Measurements from ENCODE around the gene SFTPB.
A peak's percentile ranks its signal among the peaks of the same experiment; 100 is the strongest.
"Not testable (repeated sequence)": the region's sequence is repeated elsewhere in the genome, so short reads cannot be mapped to it uniquely, and the experiment has no call there.

SFTPB gene

GRCh38 chr2:85675427-85675826 lies 7.4 kb upstream of the SFTPB start:
- no peak for DNase-seq

DNA sequence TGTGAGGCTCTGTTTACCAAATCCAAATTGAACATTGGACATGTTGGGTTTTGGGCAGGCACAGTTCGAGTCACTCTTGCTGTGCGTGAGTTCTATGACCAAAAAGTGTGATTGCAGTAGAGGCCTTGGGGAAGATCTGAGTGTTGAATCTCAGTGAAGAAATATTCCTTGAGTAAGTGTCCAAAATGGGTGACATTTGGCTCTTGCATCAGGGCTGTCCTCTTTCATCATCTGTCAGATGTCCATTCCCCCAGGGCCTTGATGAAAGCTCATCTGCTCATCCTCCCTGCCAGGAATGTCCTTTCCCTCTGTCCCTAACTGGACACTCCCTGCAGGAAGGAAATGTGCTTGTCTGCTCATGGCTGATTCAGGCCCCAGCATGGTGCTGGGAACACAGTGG lies 6.4 kb upstream of the SFTPB start:
- peak; percentile 49 for DNase-seq

DNA sequence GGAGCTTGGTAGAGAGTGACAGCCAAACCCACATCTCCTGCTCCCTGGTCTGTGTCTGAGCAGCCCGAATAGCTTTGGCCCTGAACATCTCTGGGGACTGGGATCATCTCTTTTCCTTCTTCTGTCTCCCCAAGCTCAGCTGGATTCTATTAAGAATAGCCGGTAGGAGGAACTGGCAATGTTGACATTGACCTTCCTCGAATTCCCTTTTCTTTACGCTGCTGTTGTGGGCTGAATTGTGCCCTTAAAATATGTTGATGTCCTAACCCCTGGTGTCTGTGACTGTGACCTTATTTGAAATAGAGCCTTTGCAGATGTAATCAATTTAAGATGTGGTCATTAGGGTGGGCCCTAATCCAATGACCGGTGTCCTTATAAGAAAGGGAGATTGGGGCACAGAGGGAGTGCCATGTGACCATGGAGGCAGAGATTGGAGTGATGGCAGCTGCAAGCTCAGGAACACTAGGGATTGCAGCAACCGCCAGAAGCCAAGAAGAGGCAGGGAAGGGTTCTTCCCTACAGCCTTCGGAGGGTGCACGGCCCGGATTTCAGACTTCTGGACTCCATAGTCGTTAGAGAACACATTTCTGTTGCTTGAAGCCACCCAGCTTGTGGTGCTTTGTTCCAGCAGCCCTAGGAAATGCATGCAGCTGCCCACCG lies 5.8 kb upstream of the SFTPB start:
- DNase-seq: no peak

GRCh38 chr2:85672456-85672855 lies 4.5 kb upstream of the SFTPB start:
- peak; percentile 82 for DNase-seq

DNA sequence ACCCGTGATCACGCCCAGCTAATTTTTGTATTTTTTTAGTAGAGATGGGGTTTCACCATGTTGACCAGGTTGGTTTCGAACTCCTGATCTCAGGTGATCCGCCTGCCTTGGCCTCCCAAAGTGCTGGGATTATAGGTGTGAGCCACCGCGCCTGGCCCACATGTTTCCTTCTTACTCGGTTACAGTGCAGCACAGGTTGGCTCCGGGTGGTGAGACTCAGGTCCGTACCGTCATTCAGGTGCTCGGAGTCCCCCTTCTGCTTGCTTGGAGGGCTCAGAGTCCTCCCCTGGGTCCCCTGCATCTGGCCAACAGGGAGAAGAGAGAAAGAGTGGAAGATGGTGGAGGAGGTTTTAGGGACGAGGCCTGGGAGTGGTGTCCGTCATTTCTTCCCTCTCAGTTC lies 2.4 kb upstream of the SFTPB start:
- DNase-seq: not testable (repeated sequence)

- peak; percentile 64 for DNase-seq
These were observed 1.6 kb upstream of the SFTPB start for GRCh38 chr2:85669549-85669948.

DNA sequence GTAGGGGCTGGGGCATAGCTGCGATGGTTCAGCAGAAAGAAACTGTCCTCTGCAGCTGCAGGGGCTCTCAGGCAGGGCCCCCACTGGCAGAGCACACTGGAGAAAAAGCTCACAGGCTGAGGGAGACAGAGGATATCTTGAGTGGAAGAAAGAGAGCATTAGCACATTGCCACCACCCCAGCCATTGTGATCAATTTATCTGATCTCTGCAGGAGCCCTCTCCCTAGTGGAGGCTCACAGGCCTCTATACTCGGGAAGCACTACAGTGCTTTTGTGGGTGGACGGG lies 801 bp upstream of the SFTPB start:
- DNase-seq: no peak

DNA sequence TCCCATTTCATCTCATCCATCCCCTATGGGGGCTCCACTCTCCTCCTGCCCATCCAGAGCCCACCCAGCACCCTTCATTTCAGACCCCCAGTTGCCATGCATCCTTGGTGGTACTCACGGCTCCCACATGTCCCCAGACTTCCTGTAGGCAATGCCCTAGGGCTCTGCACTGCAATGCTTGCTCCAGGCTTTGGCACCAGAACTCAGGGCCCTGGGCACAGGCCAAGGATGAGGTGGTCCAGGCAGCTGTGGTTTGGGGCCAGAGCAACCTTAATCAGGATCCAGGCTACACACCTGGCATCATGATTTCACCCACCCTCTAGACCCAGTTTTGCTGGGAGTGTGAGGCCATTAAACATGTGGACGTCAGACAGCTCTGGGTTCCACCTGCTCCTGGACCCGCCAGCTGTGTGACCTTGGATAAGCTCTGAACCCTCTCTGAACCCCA lies 414 bp downstream of the SFTPB start:
- no peak for DNase-seq

GRCh38 chr2:85666435-85667316 lies 1.3 kb downstream of the SFTPB start:
- DNase-seq: peak; percentile 61

DNA sequence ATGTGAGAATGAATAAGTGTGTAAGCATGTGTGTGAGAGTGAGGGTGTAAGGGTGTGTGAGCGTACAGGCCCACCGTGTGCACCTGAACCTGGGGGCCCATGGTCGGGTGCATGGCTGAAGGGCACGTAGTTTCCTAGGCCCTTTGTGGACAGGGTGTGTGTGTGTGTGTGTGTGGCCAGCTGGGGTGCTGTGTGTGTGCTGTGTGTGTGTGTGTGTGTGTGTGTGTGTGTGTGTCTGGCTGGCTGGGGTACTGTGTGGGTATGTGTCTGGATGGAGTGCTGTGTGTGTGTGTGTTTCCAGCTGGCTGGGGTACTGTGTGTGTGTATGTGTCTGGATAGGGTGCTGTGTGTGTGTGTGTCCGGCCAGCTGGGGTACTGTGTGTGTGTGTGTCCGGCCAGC lies 2.0 kb downstream of the SFTPB start:
- DNase-seq: no peak

GRCh38 chr2:85665264-85665937 lies 2.6 kb downstream of the SFTPB start:
- DNase-seq: no peak

GRCh38 chr2:85663594-85664565 lies 4.1 kb downstream of the SFTPB start:
- DNase-seq: no peak

- no peak for DNase-seq
These were observed 5.0 kb downstream of the SFTPB start for GRCh38 chr2:85662899-85663593.

- DNase-seq: no peak
These were observed 6.7 kb downstream of the SFTPB start for GRCh38 chr2:85661139-85661858.

DNA sequence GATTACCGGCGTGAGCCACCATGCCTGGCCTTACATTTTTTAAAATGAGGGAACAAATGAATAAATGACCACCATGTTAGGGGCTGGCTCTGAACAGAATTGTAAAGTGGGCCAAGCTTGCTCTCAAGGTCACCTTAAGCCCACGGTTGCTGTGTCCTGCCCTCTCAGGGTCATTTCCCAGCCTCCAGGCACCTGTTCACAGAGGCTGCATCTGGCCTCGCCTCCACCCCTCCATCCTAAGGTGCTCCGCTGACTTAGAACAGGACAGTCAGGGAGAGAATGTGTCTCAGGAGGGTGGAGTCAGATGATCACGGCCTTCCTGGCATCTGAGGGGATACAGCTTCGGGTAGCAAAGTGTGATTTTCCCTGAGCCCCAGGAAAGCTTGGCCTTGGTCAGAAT lies 7.3 kb downstream of the SFTPB start:
- DNase-seq: no peak

DNA sequence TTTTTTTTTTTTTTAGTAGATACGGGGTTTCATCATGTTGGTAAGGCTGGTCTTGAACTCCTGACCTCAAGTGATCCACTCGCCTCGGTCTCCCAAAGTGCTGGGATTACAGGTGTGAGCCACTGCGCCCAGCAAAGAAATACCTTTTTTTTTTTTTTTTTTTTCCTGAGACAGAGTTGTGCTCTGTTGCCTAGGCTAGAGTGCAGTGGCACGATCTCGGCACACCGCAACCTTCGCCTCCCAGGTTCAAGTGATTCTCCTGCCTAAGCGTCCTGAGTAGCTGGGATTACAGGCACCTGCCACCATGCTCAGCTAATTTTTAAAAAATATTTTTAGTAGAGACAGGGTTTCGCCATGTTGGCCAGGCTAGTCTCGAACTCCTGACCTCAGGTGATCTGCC lies 7.7 kb downstream of the SFTPB start:
- not testable (repeated sequence) for DNase-seq

DNA sequence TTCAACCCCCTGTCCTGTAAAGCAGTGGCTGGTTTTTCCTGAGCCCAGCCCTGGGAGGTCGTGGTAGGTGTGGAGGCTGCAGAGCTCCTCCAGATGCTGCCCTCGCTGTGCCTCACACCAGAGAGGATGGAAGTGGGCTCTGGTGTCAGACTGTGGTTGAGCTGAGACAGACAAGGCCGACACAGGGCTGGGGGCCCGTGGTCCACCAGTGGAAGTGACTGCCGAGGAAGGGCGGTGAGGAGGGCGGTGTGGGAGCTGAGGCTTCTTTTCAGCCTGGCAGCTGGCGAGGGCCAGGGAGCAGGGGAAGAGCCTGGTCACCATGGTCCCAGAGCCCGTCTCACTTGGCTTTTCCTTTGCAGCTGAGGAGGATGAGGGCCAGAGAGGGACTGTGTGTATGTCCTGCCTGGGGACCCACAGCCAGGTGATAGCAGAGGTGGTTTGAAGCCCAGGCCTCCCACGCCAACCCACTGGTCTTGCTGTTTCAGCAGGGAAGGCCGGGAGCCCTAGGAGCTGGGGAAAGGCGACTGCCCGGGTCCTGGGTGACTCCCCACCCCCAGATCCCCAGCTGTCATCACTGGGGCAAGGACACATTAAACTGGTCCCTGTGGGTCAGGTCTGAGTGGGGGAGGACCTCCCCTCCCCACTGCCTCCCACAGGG lies 8.5 kb downstream of the SFTPB start:
- no peak for DNase-seq

GRCh38 chr2:85657399-85657798 lies 10.6 kb downstream of the SFTPB start:
- DNase-seq: not testable (repeated sequence)

DNA sequence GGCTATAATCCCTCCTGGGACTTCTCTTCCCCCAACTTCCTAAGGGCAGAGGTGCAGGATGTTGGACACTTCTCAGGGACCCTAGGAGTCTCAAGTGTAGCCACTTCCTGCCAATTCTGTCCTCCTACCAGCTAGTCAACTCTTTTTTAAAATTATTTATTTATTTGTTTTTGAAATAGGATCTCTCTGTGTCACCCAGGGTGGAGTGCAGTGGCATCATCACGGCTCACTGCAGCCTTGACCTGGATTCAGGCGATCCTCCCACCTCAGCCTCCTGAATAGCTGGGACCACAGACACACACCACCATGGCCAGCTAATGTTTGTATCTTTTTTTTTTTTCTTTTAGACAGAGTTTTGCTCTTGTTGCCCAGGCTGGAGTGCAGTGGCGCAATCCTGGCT lies 11.5 kb downstream of the SFTPB start:
- no peak for DNase-seq

DNA sequence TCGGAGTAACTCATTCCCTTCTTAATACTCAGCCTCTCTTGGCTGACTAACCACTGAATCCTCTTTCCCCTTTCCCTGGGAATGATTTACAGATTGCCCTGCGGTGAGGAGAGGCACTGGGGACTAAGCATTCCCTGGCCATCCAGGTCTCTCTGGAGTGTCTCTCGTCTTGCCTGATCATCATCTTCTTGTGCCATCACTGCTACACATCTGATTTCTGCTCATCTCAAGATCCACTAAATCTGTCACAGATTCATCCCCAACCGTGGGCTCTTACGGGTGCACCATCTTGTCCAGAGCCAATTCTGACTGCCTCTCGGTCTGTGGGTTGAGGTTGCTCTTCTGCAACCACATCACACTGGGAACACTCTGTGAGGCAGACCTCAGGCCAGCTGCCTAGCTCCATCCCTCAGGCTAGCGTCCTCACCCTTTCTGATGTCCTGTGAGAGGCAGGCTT lies 12.0 kb downstream of the SFTPB start:
- DNase-seq: peak; percentile 41

GRCh38 chr2:85653996-85654395 lies 14.0 kb downstream of the SFTPB start:
- peak; percentile 88 for DNase-seq
